GM12873 (cell line): Measurements from ENCODE around the gene RAF1.

Source experiments
- TF ChIP-seq, protein P1 (sequence below): IDR thresholded peaks from 2 replicates; pipeline ENCODE4 v1.5.1; 2012; ENCODE audit warnings: low read depth, mild to moderate bottlenecking, moderate library complexity, low read length, control low read depth; ENCODE audit not compliant: insufficient read depth; ENCODE audit errors: missing control alignments

RAF1 gene

DNA sequence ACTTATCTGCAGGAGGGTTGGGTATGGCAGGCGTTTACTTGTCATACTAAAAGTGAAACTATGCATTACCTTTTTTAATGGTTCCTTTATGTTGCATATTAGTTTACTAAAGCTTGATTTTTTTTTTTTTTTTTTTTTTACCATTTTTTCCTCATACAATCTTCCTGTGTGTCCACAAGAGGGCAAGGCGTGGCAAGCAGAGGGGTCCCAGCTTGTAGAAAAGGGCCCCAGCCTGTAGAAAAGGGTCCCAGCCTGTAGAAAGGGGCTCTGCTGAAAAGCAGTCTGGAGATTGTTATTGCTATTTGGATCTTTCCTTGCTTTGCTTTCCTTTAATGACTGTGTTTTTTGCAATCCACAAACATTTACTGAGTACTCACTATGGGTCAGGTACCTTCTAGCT lies 85.2 kb downstream of the RAF1 start:
- TF ChIP-seq, protein P1, sequence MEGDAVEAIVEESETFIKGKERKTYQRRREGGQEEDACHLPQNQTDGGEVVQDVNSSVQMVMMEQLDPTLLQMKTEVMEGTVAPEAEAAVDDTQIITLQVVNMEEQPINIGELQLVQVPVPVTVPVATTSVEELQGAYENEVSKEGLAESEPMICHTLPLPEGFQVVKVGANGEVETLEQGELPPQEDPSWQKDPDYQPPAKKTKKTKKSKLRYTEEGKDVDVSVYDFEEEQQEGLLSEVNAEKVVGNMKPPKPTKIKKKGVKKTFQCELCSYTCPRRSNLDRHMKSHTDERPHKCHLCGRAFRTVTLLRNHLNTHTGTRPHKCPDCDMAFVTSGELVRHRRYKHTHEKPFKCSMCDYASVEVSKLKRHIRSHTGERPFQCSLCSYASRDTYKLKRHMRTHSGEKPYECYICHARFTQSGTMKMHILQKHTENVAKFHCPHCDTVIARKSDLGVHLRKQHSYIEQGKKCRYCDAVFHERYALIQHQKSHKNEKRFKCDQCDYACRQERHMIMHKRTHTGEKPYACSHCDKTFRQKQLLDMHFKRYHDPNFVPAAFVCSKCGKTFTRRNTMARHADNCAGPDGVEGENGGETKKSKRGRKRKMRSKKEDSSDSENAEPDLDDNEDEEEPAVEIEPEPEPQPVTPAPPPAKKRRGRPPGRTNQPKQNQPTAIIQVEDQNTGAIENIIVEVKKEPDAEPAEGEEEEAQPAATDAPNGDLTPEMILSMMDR: peak; percentile 29

DNA sequence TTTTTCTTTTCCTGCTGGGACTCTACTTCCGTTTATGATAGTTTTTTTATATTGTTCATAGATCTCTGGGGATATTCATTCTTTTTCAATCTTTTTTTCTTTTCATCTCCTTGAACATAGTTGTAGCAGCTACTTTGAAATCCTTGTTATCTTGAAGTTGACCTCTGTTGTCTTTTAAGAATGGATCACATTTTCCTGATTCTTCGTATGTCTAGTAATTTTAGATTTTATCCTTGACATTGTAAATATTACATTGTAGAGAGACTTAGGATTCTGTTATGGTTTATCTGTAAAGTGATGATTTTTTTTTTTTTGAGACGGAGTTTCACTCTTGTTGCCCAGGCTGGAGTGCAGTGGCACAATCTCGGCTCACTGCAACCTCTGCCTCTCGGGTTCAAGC lies 86.5 kb downstream of the RAF1 start:
- TF ChIP-seq, protein P1: no peak

DNA sequence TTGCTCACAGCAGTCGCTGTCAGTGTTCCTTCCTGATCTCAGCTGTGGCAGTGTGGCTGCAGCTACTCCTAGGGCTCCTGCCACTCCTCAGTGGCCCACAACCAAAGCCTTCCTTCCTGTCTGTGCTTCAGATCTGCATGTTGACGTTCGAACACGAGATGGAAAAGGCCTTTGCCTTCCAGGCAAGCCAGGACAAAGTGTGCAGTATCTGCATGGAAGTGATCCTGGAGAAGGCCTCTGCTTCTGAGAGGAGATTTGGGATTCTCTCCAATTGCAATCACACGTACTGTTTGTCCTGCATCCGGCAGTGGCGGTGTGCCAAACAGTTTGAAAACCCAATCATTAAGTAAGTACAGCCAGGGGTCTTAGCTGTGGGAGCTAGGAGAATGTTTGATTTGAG lies 89.3 kb downstream of the RAF1 start:
- TF ChIP-seq, protein P1: no peak

DNA sequence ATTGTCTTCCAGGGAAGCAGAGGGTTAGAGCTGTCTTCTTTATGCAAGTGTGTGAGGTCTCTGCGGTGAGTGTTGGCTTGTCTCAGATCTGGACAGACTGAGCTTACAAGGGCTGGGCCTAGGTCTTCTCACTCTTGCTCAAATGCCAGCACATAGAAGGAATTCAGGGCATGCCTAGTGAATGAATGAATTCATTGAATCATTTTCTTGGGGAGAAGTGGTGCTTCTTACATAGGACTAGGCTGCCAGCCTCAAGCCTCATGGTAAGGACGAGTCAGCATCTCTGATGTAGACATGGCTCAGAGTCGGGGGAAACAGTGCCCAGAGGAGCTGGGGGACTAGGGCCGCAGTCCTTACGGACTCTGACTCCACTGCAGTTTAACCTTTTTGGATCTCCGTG lies 89.8 kb downstream of the RAF1 start:
- TF ChIP-seq, protein P1: no peak

DNA sequence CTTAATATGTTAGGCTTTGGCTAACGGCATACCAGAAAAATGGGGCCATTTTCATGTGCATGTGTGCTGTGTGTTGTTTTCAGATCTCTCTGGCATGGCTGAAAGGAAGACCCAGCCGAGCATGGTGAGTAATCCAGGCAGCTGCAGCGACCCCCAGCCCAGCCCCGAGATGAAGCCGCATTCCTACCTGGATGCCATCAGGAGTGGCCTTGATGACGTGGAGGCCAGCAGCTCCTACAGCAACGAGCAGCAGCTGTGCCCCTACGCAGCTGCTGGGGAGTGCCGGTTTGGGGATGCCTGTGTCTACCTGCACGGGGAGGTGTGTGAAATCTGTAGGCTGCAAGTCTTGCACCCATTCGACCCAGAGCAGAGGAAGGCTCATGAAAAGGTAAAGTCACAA lies 91.9 kb downstream of the RAF1 start:
- TF ChIP-seq, protein P1: no peak

DNA sequence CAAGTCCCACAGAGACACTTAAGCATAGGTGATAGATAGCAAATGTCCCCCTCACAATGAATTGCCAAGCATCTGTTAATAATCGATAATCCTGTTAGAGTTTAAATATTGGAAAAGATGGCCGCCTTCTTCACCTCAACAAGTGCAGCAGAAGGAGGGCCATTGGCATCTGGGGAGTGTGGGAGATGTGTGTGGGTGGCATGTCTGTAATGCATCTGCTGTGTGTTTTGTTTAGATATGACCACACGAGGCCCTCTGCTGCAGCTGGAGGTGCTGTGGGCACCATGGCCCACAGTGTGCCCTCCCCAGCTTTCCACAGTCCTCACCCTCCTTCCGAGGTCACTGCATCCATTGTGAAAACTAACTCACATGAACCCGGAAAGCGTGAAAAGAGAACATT lies 94.1 kb downstream of the RAF1 start:
- TF ChIP-seq, protein P1: no peak

DNA sequence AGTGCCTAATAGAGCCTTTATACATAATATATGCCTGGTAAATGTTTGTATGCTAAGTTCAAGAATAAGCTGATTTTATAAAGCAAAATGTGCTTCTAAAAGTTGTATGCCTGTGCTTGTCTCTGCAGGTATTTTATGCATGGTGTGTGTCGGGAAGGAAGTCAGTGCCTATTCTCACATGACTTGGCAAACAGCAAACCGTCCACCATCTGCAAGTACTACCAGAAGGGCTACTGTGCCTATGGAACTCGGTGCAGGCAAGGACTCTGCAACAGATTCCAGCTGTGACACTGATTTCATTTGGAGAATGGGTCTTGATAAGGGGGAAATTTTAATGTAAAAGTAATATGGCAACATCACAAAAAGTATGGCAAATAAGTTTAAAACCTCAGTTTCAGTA lies 95.2 kb downstream of the RAF1 start:
- TF ChIP-seq, protein P1: no peak
